ENCODE measurements around the gene PABPN1L. TPM values are rescaled to one million over a fixed set of nuclear protein-coding genes. Genes with fewer than 3 reads are reported as not detected.

Gene PABPN1L
- total RNA-seq, 1 donor from 2014 or later = 0.46 TPM

DNA sequence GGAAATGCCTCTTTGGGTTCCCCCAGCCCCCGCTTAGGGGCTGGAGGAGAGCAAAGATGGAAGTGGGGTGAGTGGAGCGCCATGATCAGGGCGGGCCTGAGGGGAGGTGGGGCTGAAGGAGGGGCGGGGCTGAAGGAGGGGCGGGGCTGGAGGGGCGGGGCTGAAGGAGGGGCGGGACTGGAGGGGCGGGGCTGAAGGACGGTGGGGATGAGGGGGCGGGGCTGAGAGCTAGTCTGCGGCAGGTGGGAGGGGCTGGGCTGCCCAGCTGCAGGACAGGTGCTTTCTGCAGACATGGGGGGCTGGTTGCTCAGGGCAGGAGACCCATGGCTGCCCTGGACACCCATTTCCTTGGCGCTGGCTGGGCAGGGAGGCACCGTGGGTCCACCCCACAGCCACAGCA is 39.1 kb upstream of the PABPN1L start:
- Mint-ChIP-seq H3K4me1 (ENCODE audit: low read depth) (no peaks in the 10 kb centered on the region), H3K27ac (no peak overlapping the region), H3K27me3 (no peaks in the 10 kb centered on the region), H3K4me3 (ENCODE audit: low read depth) (no peak overlapping the region), H3K36me3 (ENCODE audit: insufficient read depth) (no peaks in the 10 kb centered on the region), H3K9me3 (ENCODE audit: low read depth) (no peaks in the 10 kb centered on the region)
- no peak for TF ChIP-seq CTCF (IDR thresholded peaks at IDR 0.05; ENCODE audit: unreplicated experiment)
- no peak for DNase-seq (ENCODE audit: low spot score, unreplicated experiment)

- H3K4me1 Mint-ChIP-seq (ENCODE audit: low read depth) = no peaks in the 10 kb centered on the region
- H3K27me3 Mint-ChIP-seq = no peaks in the 10 kb centered on the region
- H3K9me3 Mint-ChIP-seq (ENCODE audit: low read depth) = no peaks in the 10 kb centered on the region
- H3K36me3 Mint-ChIP-seq (ENCODE audit: insufficient read depth) = no peaks in the 10 kb centered on the region
- no peak for TF ChIP-seq CTCF (IDR thresholded peaks at IDR 0.05; ENCODE audit: unreplicated experiment)
- no peak overlapping the region for H3K27ac Mint-ChIP-seq
- no peak overlapping the region for H3K4me3 Mint-ChIP-seq (ENCODE audit: low read depth)
- no peak for DNase-seq (ENCODE audit: low spot score, unreplicated experiment)
These were observed 38.4 kb upstream of the PABPN1L start for GRCh38 chr16:88904676-88905365.

GRCh38 chr16:88903267-88903666 is 36.8 kb upstream of the PABPN1L start:
- Mint-ChIP-seq H3K27me3 (no peaks in the 10 kb centered on the region), H3K9me3 (ENCODE audit: low read depth) (no peaks in the 10 kb centered on the region), H3K27ac (no peak overlapping the region), H3K4me3 (ENCODE audit: low read depth) (no peak overlapping the region), H3K36me3 (ENCODE audit: insufficient read depth) (no peaks in the 10 kb centered on the region), H3K4me1 (ENCODE audit: low read depth) (no peaks in the 10 kb centered on the region)
- TF ChIP-seq CTCF (IDR thresholded peaks at IDR 0.05; ENCODE audit: unreplicated experiment) = no peak
- no peak for DNase-seq (ENCODE audit: low spot score, unreplicated experiment)

DNA sequence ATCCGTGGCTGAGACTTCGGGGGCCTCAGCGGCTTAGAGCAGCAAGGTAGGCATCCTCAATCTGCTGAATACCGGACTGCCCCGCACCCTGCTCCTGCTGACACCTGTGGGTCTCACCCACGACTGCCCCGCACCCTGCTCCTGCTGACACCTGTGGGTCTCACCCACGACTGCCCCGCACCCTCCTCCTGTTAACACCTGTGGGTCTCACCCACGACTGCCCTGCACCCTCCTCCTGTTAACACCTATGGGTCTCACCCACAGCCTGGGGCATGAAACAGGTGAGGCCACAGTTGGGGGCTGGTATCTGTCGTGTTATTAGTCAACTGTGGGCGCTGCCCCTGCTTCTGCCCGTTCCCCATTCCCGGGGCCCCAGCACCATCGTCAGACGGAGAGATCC is 36.3 kb upstream of the PABPN1L start:
- no peak for TF ChIP-seq CTCF (IDR thresholded peaks at IDR 0.05; ENCODE audit: unreplicated experiment)
- Mint-ChIP-seq H3K9me3 (ENCODE audit: low read depth) (no peaks in the 10 kb centered on the region), H3K27me3 (no peaks in the 10 kb centered on the region), H3K4me3 (ENCODE audit: low read depth) (no peak overlapping the region), H3K4me1 (ENCODE audit: low read depth) (no peaks in the 10 kb centered on the region), H3K36me3 (ENCODE audit: insufficient read depth) (no peaks in the 10 kb centered on the region), H3K27ac (no peak overlapping the region)
- DNase-seq (ENCODE audit: low spot score, unreplicated experiment) = no peak

DNA sequence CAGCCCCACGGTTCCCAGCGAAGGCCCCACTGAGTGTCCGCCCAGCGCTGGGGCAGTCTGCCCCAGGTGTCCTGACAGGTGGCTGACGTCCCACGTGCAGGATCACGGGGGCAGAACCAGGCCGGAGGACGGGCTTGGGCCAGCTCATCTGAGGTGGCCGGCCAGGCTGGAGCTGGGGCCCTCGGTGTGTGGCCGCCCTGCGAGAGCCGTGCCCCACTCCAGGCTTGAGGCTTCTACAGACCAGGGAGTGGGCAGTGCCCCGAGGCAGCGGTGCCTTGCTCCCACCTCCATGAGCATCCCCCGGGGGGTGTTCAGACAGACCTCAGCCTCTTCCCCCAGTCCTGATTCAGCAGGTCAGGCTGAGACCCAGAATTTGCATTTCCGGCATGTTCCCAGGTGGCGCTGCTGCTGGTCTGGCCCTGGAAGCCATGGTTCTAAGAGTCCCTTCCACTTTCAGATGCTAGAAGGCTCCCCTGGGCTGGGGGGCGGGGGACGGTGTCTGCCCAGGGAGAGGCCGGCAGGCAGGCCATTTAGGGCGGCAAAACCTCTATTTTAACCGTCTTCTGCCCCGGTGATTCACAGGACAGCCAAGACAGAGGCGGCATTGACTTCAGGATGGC is 35.4 kb upstream of the PABPN1L start:
- H3K4me1 Mint-ChIP-seq (ENCODE audit: low read depth) = no peaks in the 10 kb centered on the region
- no peak for DNase-seq (ENCODE audit: low spot score, unreplicated experiment)
- no peak for TF ChIP-seq CTCF (IDR thresholded peaks at IDR 0.05; ENCODE audit: unreplicated experiment)
- H3K36me3 Mint-ChIP-seq (ENCODE audit: insufficient read depth) = no peaks in the 10 kb centered on the region
- no peaks in the 10 kb centered on the region for H3K27me3 Mint-ChIP-seq
- H3K9me3 Mint-ChIP-seq (ENCODE audit: low read depth) = no peaks in the 10 kb centered on the region
- H3K4me3 Mint-ChIP-seq (ENCODE audit: low read depth) = no peak overlapping the region
- H3K27ac Mint-ChIP-seq = no peak overlapping the region
